Stimulated activated CD8-positive, alpha-beta memory T cell treated with anti-CD3 and anti-CD28 coated beads, Interleukin-4, amount 100 ng/mL, for 4 hours (primary cell): ENCODE data around the gene SORCS2.

ENCODE experiments used
- DNase-seq, 2 donors: peaks; one replicate each; pipeline ENCODE4 v3.0.0-alpha.2; 2020; ENCODE audit warnings: low read depth in 2 of 2, low spot score in 1 of 2

Gene SORCS2

GRCh38 chr4:7691982-7692381 is 499.6 kb downstream of the SORCS2 start:
- DNase-seq, result no peak

- DNase-seq, result no peak
These were observed 500.3 kb downstream of the SORCS2 start for GRCh38 chr4:7692451-7693236.

GRCh38 chr4:7693237-7693608 is 500.9 kb downstream of the SORCS2 start:
- no peak for DNase-seq

GRCh38 chr4:7693711-7694110 is 501.4 kb downstream of the SORCS2 start:
- DNase-seq, result no peak

- DNase-seq, result no peak
These were observed 502.0 kb downstream of the SORCS2 start for GRCh38 chr4:7694324-7694723.

- no peak for DNase-seq
These were observed 505.0 kb downstream of the SORCS2 start for GRCh38 chr4:7697343-7697742.

- no peak for DNase-seq
These were observed 505.5 kb downstream of the SORCS2 start for GRCh38 chr4:7697821-7698220.

- no peak for DNase-seq
These were observed 506.2 kb downstream of the SORCS2 start for GRCh38 chr4:7698584-7698983.

GRCh38 chr4:7699031-7699430 is 506.7 kb downstream of the SORCS2 start:
- no peak for DNase-seq

- DNase-seq, result no peak
These were observed 507.5 kb downstream of the SORCS2 start for GRCh38 chr4:7699825-7700224.

GRCh38 chr4:7700665-7701064 is 508.3 kb downstream of the SORCS2 start:
- DNase-seq, result no peak

- no peak for DNase-seq
These were observed 509.7 kb downstream of the SORCS2 start for GRCh38 chr4:7701866-7702649.

- no peak for DNase-seq
These were observed 511.4 kb downstream of the SORCS2 start for GRCh38 chr4:7703688-7704087.

- DNase-seq, result no peak
These were observed 511.8 kb downstream of the SORCS2 start for GRCh38 chr4:7704091-7704490.

GRCh38 chr4:7704625-7705024 is 512.3 kb downstream of the SORCS2 start:
- no peak for DNase-seq

GRCh38 chr4:7705062-7705461 is 512.7 kb downstream of the SORCS2 start:
- DNase-seq, result no peak

- DNase-seq, result no peak
These were observed 513.3 kb downstream of the SORCS2 start for GRCh38 chr4:7705593-7705992.

- no peak for DNase-seq
These were observed 515.9 kb downstream of the SORCS2 start for GRCh38 chr4:7708238-7708637.

GRCh38 chr4:7708981-7709380 is 516.6 kb downstream of the SORCS2 start:
- no peak for DNase-seq

- no peak for DNase-seq
These were observed 517.1 kb downstream of the SORCS2 start for GRCh38 chr4:7709431-7709830.

GRCh38 chr4:7710126-7710525 is 517.8 kb downstream of the SORCS2 start:
- no peak for DNase-seq

GRCh38 chr4:7710576-7711306 is 518.4 kb downstream of the SORCS2 start:
- no peak for DNase-seq
